GM21528 (cell line): Measurements from ENCODE around the gene FARP1.
"Not testable (repeated sequence)": the region's sequence is repeated elsewhere in the genome, so short reads cannot be mapped to it uniquely, and the experiment has no call there.

Experiments used
- ATAC-seq: cut with Tn5 transposase; IDR thresholded peaks from one replicate; pipeline ENCODE4 v1.9.1; 2021; ENCODE audit warnings: mild to moderate bottlenecking, moderate library complexity; ENCODE audit not compliant: unreplicated experiment, low FRiP score

The FARP1 gene

GRCh38 chr13:98347756-98348155 lies 204.9 kb downstream of the FARP1 start:
- ATAC-seq, result no peak

- ATAC-seq, result no peak
These were observed 205.7 kb downstream of the FARP1 start for GRCh38 chr13:98348466-98349200.

- ATAC-seq, result no peak
These were observed 206.9 kb downstream of the FARP1 start for GRCh38 chr13:98349731-98350305.

GRCh38 chr13:98350746-98351330 lies 207.9 kb downstream of the FARP1 start:
- ATAC-seq, result no peak

- no peak for ATAC-seq
These were observed 208.7 kb downstream of the FARP1 start for GRCh38 chr13:98351636-98352035.

GRCh38 chr13:98352226-98352625 lies 209.3 kb downstream of the FARP1 start:
- no peak for ATAC-seq

- no peak for ATAC-seq
These were observed 210.9 kb downstream of the FARP1 start for GRCh38 chr13:98353750-98354149.

GRCh38 chr13:98358937-98359336 lies 216.0 kb downstream of the FARP1 start:
- ATAC-seq, result no peak

- ATAC-seq, result no peak
These were observed 217.7 kb downstream of the FARP1 start for GRCh38 chr13:98360545-98360944.

GRCh38 chr13:98363326-98363725 lies 220.4 kb downstream of the FARP1 start:
- ATAC-seq, result no peak

- no peak for ATAC-seq
These were observed 221.3 kb downstream of the FARP1 start for GRCh38 chr13:98364179-98364578.

- no peak for ATAC-seq
These were observed 221.8 kb downstream of the FARP1 start for GRCh38 chr13:98364647-98365046.

GRCh38 chr13:98365302-98365701 lies 222.4 kb downstream of the FARP1 start:
- ATAC-seq, result no peak

GRCh38 chr13:98366010-98366409 lies 223.1 kb downstream of the FARP1 start:
- ATAC-seq, result no peak

- ATAC-seq, result no peak
These were observed 223.5 kb downstream of the FARP1 start for GRCh38 chr13:98366443-98366842.

- ATAC-seq, result no peak
These were observed 224.1 kb downstream of the FARP1 start for GRCh38 chr13:98366959-98367358.

- ATAC-seq, result no peak
These were observed 225.1 kb downstream of the FARP1 start for GRCh38 chr13:98368019-98368418.

- ATAC-seq, result not testable (repeated sequence)
These were observed 226.6 kb downstream of the FARP1 start for GRCh38 chr13:98369520-98369919.

GRCh38 chr13:98370261-98370660 lies 227.4 kb downstream of the FARP1 start:
- no peak for ATAC-seq

- ATAC-seq, result no peak
These were observed 228.1 kb downstream of the FARP1 start for GRCh38 chr13:98370806-98371515.

- no peak for ATAC-seq
These were observed 228.7 kb downstream of the FARP1 start for GRCh38 chr13:98371516-98372023.
